MM.1S (cell line): ENCODE results near the gene UBE2Q1.

Source experiments
- EZH2 ChIP-seq: fragments of 300-600 bp; sonication (generic); optimal IDR thresholded peaks from 2 replicates; pipeline ENCODE3; 2017; ENCODE audit warnings: low read depth, mild to moderate bottlenecking, antibody characterized with exemption, low read length, mixed read lengths
- TF ChIP-seq, protein P1 (sequence below): fragments of 300-600 bp; sonication (generic); IDR thresholded peaks from 2 replicates; pipeline ENCODE4 v1.5.1; 2016; ENCODE audit warnings: antibody characterized with exemption, low read length, mixed read lengths

DNA sequence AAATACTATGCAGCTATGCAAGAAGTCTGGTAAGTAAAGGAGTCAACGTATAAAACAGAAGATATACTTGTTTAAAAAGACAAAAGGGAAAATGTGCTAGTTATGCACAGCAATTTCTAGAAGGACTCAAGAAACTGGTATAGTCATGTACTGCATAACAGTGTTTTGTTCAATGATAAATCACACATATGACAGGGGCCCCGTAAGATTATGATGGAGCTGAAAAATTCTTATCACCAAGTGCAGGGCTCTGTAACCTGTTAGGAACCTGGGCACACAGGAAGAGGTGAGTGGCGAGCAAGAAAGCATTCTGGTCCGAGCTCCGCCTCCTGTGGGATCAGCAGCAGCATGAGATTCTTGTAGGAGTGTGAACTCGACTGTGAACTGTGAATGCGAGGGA, 36.3 kb upstream of the UBE2Q1 start:
- TF ChIP-seq, protein P1, sequence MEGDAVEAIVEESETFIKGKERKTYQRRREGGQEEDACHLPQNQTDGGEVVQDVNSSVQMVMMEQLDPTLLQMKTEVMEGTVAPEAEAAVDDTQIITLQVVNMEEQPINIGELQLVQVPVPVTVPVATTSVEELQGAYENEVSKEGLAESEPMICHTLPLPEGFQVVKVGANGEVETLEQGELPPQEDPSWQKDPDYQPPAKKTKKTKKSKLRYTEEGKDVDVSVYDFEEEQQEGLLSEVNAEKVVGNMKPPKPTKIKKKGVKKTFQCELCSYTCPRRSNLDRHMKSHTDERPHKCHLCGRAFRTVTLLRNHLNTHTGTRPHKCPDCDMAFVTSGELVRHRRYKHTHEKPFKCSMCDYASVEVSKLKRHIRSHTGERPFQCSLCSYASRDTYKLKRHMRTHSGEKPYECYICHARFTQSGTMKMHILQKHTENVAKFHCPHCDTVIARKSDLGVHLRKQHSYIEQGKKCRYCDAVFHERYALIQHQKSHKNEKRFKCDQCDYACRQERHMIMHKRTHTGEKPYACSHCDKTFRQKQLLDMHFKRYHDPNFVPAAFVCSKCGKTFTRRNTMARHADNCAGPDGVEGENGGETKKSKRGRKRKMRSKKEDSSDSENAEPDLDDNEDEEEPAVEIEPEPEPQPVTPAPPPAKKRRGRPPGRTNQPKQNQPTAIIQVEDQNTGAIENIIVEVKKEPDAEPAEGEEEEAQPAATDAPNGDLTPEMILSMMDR, result no peak
- TF ChIP-seq EZH2, result no peak
